HepG2 (cell line): ENCODE data around the gene USP8. TPM values are rescaled to one million over a fixed set of nuclear protein-coding genes. Genes with fewer than 3 reads are reported as not detected.

Experiments used
- ATAC-seq: fragments of 200-7000 bp; cut with Tn5 transposase; 3 replicates; pipeline ENCODE4 v1.9.1; 2020; ENCODE audit warnings: mild to moderate bottlenecking, moderate library complexity
- BruUV-seq: library from RNA; stranded (reverse); fragments of 400-500 nt; replicated peaks from 2 replicates; lab custom pipeline; 2021; lab: Mats Ljungman, UMichigan
- CTCF ChIA-PET: fragments of 300-600 bp; formaldehyde crosslinking; extraction: SDS; loops from one replicate; lab custom pipeline; 2021; ENCODE audit warnings: low total read pairs, inconsistent platforms, low intra/inter-chr PET ratio; lab: Yijun Ruan, JAX
- POLR2A ChIA-PET: fragments of 350-600 bp; sonication (Branson Sonifier 250); formaldehyde crosslinking; loops from one replicate; lab custom pipeline; 2020; ENCODE audit warnings: antibody characterized with exemption, inconsistent platforms; lab: Yijun Ruan, JAX
- DNase-seq: peaks from one replicate; pipeline ENCODE4 v3.0.0-alpha.2; 2015; ENCODE audit warnings: low spot score
- FAIRE-seq: peaks from 3 replicates; lab custom pipeline; 2011; peaks lifted over from hg19 to GRCh38; lab: Jason Lieb, UNC
- H2AFZ ChIP-seq: one replicate; pipeline ENCODE4 v1.6.1; 2011; ENCODE audit warnings: low read length, inconsistent platforms
- H3K27ac ChIP-seq: fragments of 300-600 bp; 3 replicates; pipeline ENCODE4 v1.8.0; 2011; ENCODE audit warnings: mixed run types, mild to moderate bottlenecking, mixed read lengths, low read length, inconsistent platforms; ENCODE audit not compliant: insufficient read depth; ENCODE audit errors: extremely low read length
- H3K27me3 ChIP-seq, 2 experiments: fragments of 200-600 bp in 1 of 2; 2 replicates in 1 of 2; 3 replicates in 1 of 2; pipeline versions ENCODE4 v1.6.0 to v1.8.0; 2011; ENCODE audit warnings: low read length in 2 of 2, mild to moderate bottlenecking in 2 of 2, moderate library complexity in 2 of 2, inconsistent platforms in 1 of 2; ENCODE audit not compliant: insufficient read depth in 2 of 2, control insufficient read depth in 1 of 2
- H3K36me3 ChIP-seq, 2 experiments: fragments of 200-600 bp in 1 of 2; replicated peaks in 1 of 2; 2 replicates in 1 of 2; 3 replicates in 1 of 2; pipeline versions ENCODE4 v1.5.1 to v1.8.0; 2011; ENCODE audit warnings: low read length in 2 of 2, inconsistent platforms in 1 of 2; ENCODE audit not compliant: insufficient read depth in 2 of 2, control insufficient read depth in 1 of 2
- H3K4me1 ChIP-seq: 2 replicates; pipeline ENCODE4 v1.5.1; 2012; ENCODE audit warnings: low read length, inconsistent platforms; ENCODE audit not compliant: insufficient read depth
- H3K4me2 ChIP-seq: 2 replicates; pipeline ENCODE4 v1.6.0; 2011; ENCODE audit warnings: low read depth, low read length, inconsistent platforms
- H3K4me3 ChIP-seq, 3 experiments: fragments of 200-600 bp in 1 of 3; sonication (generic), shearing (Covaris generic) in 1 of 3; replicated peaks in 1 of 3; 2 replicates each; pipeline ENCODE4 v1.5.1; 2011 to 2016; ENCODE audit warnings: low read length in 3 of 3, inconsistent platforms in 2 of 3, low read depth in 2 of 3, mild to moderate bottlenecking in 2 of 3, control low read depth in 1 of 3, mixed read lengths in 1 of 3; ENCODE audit not compliant: insufficient read depth in 1 of 3
- H3K79me2 ChIP-seq: one replicate; pipeline ENCODE4 v1.6.1; 2011; ENCODE audit warnings: low read length, inconsistent platforms; ENCODE audit not compliant: insufficient read depth
- H3K9ac ChIP-seq: 2 replicates; pipeline ENCODE4 v1.6.0; 2011; ENCODE audit warnings: mild to moderate bottlenecking, low read depth, low read length, inconsistent platforms; ENCODE audit not compliant: insufficient read depth
- H3K9me3 ChIP-seq: 2 replicates; pipeline ENCODE4 v1.5.1; 2012; ENCODE audit warnings: mild to moderate bottlenecking, low read length
- H4K20me1 ChIP-seq: 2 replicates; pipeline ENCODE4 v1.6.0; 2011; ENCODE audit warnings: inconsistent platforms, mild to moderate bottlenecking, low read length, moderate library complexity; ENCODE audit not compliant: insufficient read depth
- ATF7 ChIP-seq, 2 experiments: fragments of 450-650 bp in 1 of 2; sonication (generic) in 1 of 2; formaldehyde crosslinking in 1 of 2; IDR thresholded peaks; 2 replicates each; pipeline versions ENCODE4 v1.4.0 to v1.6.1; 2016 to 2020; ENCODE audit warnings: antibody characterized with exemption in 1 of 2, mild to moderate bottlenecking in 1 of 2, missing genetic modification reagents in 1 of 2
- CC2D1A ChIP-seq: sonication (generic); formaldehyde crosslinking; IDR thresholded peaks from 2 replicates; pipeline ENCODE4 v1.8.1; 2023; ENCODE audit warnings: mild to moderate bottlenecking, missing genetic modification reagents
- FOXO1 ChIP-seq: sonication (generic); formaldehyde crosslinking; IDR thresholded peaks from 2 replicates; pipeline ENCODE4 v1.4.0; 2020; ENCODE audit warnings: missing genetic modification reagents
- KLF11 ChIP-seq: IDR thresholded peaks from 2 replicates; pipeline ENCODE4 v1.6.1; 2016; ENCODE audit warnings: missing compliant biosample characterization
- MXD4 ChIP-seq: IDR thresholded peaks from 2 replicates; pipeline ENCODE4 v1.6.1; 2016; ENCODE audit warnings: mild to moderate bottlenecking, missing biosample characterization, missing genetic modification reagents
- SUZ12 ChIP-seq: fragments of 150-350 bp; IDR thresholded peaks from 2 replicates; pipeline ENCODE4 v1.6.1; 2014; ENCODE audit warnings: low read depth, low read length
- YEATS4 ChIP-seq: sonication (generic); formaldehyde crosslinking; IDR thresholded peaks from 2 replicates; pipeline ENCODE4 v1.4.0; 2020; ENCODE audit warnings: missing genetic modification reagents, borderline replicate concordance
- ZFP90 ChIP-seq: sonication (generic); formaldehyde crosslinking; IDR thresholded peaks from 2 replicates; pipeline ENCODE4 v1.8.0; 2022; ENCODE audit warnings: missing genetic modification reagents, mild to moderate bottlenecking, inconsistent platforms, borderline replicate concordance
- ZNF17 ChIP-seq: sonication (generic); formaldehyde crosslinking; IDR thresholded peaks from 2 replicates; pipeline ENCODE4 v1.5.0; 2020; ENCODE audit warnings: mild to moderate bottlenecking, missing genetic modification reagents
- ZNF24 ChIP-seq: fragments of 450-650 bp; IDR thresholded peaks from 2 replicates; pipeline ENCODE4 v1.6.1; 2017; ENCODE audit warnings: antibody characterized with exemption, mild to moderate bottlenecking
- ZNF841 ChIP-seq: sonication (generic); formaldehyde crosslinking; IDR thresholded peaks from 2 replicates; pipeline ENCODE4 v1.8.1; 2023; ENCODE audit warnings: missing genetic modification reagents, borderline replicate concordance
- WGBS: methylation state at CpG from one replicate; pipeline ENCODE4 v1.1.6; 2017; ENCODE audit warnings: low lambda C conversion rate; 5-methylcytosine and 5-hydroxymethylcytosine counted together
- in situ Hi-C: cut with HindIII; loops from 2 replicates; pipeline ENCODE4 v1.10.0; 2017; ENCODE audit warnings: low pct_unique_long_range_greater_than_20kb; ENCODE audit not compliant: extremely low pct_ligation_motif_present
- intact Hi-C: fragments of 100-400 bp; cut with micrococcal nuclease; formaldehyde crosslinking; loops from one replicate; pipeline ENCODE4 v1.10.0; 2022; ENCODE audit not compliant: unreplicated experiment
- polyA plus RNA-seq, 8 experiments: library from polyadenylated mRNA; depleted of rRNA in 3 of 8; stranded (reverse) in 7 of 8; unstranded in 1 of 8; fragments of >200 nt; fragmentation: Illumina TruSeq in 4 of 8; extraction: Trizol in 4 of 8; gene quantifications; 2 replicates each; pipeline versions ENCODE4 v1.2.1 to v1.2.3, GENCODE V29; 2011 to 2016; ENCODE audit warnings: low read depth in 4 of 8, missing spikeins in 1 of 8, mixed read lengths in 1 of 8; ENCODE audit not compliant: insufficient read depth in 1 of 8
- total RNA-seq, 5 experiments: library from RNA; depleted of rRNA; stranded (reverse); fragments of >200 nt; fragmentation: Illumina TruSeq; extraction: Trizol; gene quantifications; 2 replicates each; pipeline ENCODE4 v1.2.3, GENCODE V29; 2016; ENCODE audit warnings: low read depth in 1 of 5

USP8 gene
- total and polyA plus RNA-seq, 2 of the 13 experiments (the other 11 are each of a cell fraction or from before 2014, with no cell fraction given): 36.4 to 50.7 TPM

GRCh38 chr15:50432230-50432629, 8.0 kb downstream of the USP8 start:
- peaks cover 38% of the 10 kb centered on the region for H3K4me1 ChIP-seq
- BruUV-seq: no TSS peak
- DNase-seq: no peak
- intact Hi-C loops: no loop called here
- no peak overlapping the region for H2AFZ ChIP-seq
- TF ChIP-seq CC2D1A (CRISPR knock-in tag): no peak
- no peak for TF ChIP-seq ZNF17 (CRISPR knock-in tag)
- TF ChIP-seq ZFP90 (CRISPR knock-in tag): no peak
- TF ChIP-seq FOXO1 (CRISPR knock-in tag): no peak
- no peak for TF ChIP-seq ZNF841
- no peak for TF ChIP-seq YEATS4
- TF ChIP-seq SUZ12: no peak
- TF ChIP-seq ZNF24: no peak
- no peak overlapping the region for H3K27ac ChIP-seq
- CTCF ChIA-PET: no interaction called here
- peaks cover 89% of the 10 kb centered on the region for H3K79me2 ChIP-seq
- POLR2A ChIA-PET: no interaction called here
- no peak overlapping the region for H3K4me2 ChIP-seq
- FAIRE-seq: no peak
- in situ Hi-C loops: no loop called here
- no peaks in the 10 kb centered on the region for H3K27me3 ChIP-seq
- no peak overlapping the region for H3K9ac ChIP-seq
- no peaks in the 10 kb centered on the region for H3K9me3 ChIP-seq
- WGBS: 100% methylated on average over 2 of the region's 2 CpGs
- H3K4me3 ChIP-seq: no peak overlapping the region
- ATAC-seq: no peak
- peaks cover 20% of the 10 kb centered on the region; the same call in 1 of the 2 replicates for H4K20me1 ChIP-seq
- peaks cover 0 to 16% of the 10 kb centered on the region in 2 experiments; a peak in 3 of 5 replicates for H3K36me3 ChIP-seq

GRCh38 chr15:50435772-50436171, 11.6 kb downstream of the USP8 start:
- DNase-seq (no peak), ATAC-seq (no peak), FAIRE-seq (no peak)
- peaks cover 16% of the 10 kb centered on the region for H4K20me1 ChIP-seq
- no TSS peak for BruUV-seq
- no peaks in the 10 kb centered on the region for H3K27me3 ChIP-seq
- in situ Hi-C loops: no loop called here
- no peak overlapping the region for H3K4me2 ChIP-seq
- peaks cover 15% of the 10 kb centered on the region for H3K4me1 ChIP-seq
- H3K79me2 ChIP-seq: peaks cover 66% of the 10 kb centered on the region
- CTCF ChIA-PET: no interaction called here
- H3K27ac ChIP-seq: no peak overlapping the region
- WGBS: 89% methylated on average over 2 of the region's 2 CpGs
- no peak overlapping the region for H3K4me3 ChIP-seq
- no peak overlapping the region for H3K9ac ChIP-seq
- H3K36me3 ChIP-seq: peaks cover 2 to 37% of the 10 kb centered on the region in 2 experiments; a peak in 4 of 5 replicates
- POLR2A ChIA-PET: no interaction called here
- TF ChIP-seq MXD4 (no peak), KLF11 (no peak), ATF7 (IDR thresholded peaks at IDR 0.05) (no peak), ATF7 (CRISPR knock-in tag; IDR thresholded peaks at IDR 0.05) (no peak)
- TF ChIP-seq, all 625 proteins: peak for 0
- no peak overlapping the region for H2AFZ ChIP-seq
- intact Hi-C loops: no loop called here
- no peaks in the 10 kb centered on the region for H3K9me3 ChIP-seq
